Prostate gland (tissue), 2 donors: ENCODE results near the gene ATP5MC2.

Experiments
- POLR2A ChIP-seq: fragments of 450-650 bp; IDR thresholded peaks from one replicate; pipeline ENCODE4 v1.6.1; 2016; ENCODE audit warnings: antibody characterized with exemption, mild to moderate bottlenecking
- TF ChIP-seq, protein P1 (sequence below), 4 experiments: fragments of 200-600 bp in 2 of 4; fragments of 450-650 bp in 2 of 4; sonication (generic) in 2 of 4; IDR thresholded peaks; 1 replicate in 3 of 4; 2 replicates in 1 of 4; pipeline ENCODE4 v1.5.1; 2016 to 2019; ENCODE audit warnings: antibody characterized with exemption in 4 of 4, mild to moderate bottlenecking in 2 of 4, moderate library complexity in 2 of 4

DNA sequence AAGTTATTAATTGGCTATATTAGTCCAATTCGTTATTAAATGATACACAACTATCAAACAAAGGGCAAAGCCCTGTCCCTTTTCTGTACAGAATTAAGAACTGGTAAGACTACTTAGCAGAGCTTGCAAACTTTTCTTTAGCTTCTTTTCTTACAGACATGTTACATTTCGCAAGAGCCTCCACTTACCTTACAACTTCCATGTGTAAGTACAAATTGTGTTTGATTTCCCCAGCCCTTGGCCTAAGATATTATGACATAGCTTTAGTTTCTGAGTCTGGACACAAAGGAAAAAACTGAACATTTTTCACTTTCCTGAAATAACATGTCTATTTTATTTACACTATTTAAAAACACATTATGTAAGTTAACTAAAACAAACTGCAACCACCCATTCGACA, 51.4 kb downstream of the ATP5MC2 start:
- TF ChIP-seq, protein P1, sequence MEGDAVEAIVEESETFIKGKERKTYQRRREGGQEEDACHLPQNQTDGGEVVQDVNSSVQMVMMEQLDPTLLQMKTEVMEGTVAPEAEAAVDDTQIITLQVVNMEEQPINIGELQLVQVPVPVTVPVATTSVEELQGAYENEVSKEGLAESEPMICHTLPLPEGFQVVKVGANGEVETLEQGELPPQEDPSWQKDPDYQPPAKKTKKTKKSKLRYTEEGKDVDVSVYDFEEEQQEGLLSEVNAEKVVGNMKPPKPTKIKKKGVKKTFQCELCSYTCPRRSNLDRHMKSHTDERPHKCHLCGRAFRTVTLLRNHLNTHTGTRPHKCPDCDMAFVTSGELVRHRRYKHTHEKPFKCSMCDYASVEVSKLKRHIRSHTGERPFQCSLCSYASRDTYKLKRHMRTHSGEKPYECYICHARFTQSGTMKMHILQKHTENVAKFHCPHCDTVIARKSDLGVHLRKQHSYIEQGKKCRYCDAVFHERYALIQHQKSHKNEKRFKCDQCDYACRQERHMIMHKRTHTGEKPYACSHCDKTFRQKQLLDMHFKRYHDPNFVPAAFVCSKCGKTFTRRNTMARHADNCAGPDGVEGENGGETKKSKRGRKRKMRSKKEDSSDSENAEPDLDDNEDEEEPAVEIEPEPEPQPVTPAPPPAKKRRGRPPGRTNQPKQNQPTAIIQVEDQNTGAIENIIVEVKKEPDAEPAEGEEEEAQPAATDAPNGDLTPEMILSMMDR (IDR thresholded peaks at IDR 0.05): no peak
- no peak for TF ChIP-seq POLR2A
